IPS DF 4.7 (cell line): ENCODE results near the gene RNF41.
"Not testable (repeated sequence)": the region's sequence is repeated elsewhere in the genome, so short reads cannot be mapped to it uniquely, and the experiment has no call there.

Experiments
- DNase-seq: peaks from one replicate; pipeline ENCODE4 v3.0.0-alpha.2; 2013; ENCODE audit warnings: low spot score; ENCODE audit errors: extremely low read depth

Gene RNF41

DNA sequence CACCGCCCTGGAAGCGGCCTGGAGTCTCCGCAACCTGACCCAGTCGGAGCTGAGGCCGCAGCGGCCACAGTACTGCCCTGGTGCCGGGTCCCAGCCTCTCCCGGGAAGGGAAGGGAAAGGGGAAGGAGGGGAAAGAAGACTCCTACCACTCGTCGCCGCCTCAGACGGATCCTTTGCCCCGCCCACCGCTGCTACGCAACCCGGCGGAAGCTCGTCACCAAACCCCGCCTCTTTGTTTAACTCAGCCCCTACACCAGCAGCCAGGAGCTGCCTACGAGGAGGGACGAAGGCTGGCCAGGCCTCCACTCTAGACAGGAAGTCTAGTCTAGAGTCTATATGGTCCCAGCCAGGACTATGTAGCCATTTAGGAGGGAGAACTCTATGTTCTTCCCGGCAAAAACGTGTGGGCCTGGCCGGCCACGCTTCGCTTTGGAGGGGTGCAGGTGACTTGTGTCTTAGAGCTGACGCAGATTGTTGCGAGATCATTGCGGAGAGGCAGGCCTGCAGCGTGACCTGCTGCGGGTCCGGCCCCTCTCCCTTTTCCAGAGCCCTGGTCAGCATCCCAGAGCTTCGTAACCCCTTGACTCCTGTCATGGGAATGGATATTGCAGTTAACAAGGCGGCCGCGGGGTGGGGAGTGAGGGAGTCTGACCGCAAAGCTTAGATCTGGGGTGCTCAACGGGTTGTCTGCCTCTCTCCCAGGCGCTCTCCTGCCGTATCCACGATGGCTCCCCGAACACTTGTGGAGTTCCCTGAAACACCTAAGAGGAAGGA is at the start of gene RNF41:
Gene RNF41, minus strand, starts transcription at position 166 of the 774 bp plus-strand sequence. CDS start 7,875 bp downstream, outside the sequence.
- peak; percentile 95 for DNase-seq

DNA sequence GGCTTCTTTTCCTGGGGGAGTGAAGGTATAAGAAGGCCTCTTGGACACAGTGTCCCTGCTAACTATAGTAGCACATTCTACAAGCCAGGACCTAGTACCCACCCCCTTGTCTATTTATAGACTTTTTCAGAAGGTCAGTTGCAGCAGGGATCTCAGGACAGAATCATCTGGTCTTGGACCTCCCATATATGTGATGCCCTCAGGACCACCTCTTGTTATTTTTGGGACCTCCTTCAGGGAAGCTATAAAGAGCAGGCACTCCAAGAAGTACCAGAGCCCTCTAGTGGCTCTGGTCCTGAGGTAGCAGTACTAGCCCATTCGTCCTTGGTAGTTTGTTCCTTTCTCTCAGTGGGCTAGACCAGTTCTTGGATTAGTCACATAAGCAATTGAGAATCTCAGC is 49.3 kb upstream of the RNF41 start:
- no peak for DNase-seq

- no peak for DNase-seq
These were observed 45.8 kb upstream of the RNF41 start for GRCh38 chr12:56267443-56268071.

GRCh38 chr12:56266693-56267442 is 45.1 kb upstream of the RNF41 start, which contains the start of gene COQ10A:
Gene COQ10A, plus strand, starts transcription at chr12:56266942. Its CDS starts 177 bp downstream, at chr12:56267119.
- DNase-seq, result peak; percentile 95

DNA sequence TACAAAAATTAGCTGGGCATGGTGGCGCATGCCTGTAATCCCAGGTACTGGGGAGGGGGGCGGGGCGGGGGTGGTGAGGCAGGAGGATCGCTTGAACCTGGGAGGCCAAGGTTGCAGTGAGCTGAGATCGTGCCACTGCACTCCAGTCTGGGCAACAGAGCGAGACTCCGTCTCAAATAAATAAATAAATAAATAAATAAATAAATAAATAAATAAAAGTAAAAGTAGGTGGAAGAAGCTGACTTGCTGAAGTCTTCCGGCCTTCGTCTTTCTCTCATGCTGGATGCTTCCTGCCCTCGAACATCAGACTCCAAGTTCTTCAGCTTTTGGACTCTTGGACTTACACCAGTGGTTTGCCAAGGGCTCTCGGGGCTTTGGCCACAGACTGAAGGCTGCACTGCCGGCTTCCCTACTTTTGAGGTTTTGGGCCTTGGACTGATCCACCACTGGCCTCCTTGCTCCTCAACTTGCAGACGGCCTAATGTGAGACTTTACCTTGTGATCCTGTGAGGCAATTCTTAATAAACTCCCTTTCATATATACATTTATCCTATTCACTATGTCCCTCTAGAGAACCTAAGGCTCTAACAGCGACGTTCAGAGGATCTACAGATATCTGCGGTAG is 44.5 kb upstream of the RNF41 start:
- DNase-seq, result not testable (repeated sequence)

DNA sequence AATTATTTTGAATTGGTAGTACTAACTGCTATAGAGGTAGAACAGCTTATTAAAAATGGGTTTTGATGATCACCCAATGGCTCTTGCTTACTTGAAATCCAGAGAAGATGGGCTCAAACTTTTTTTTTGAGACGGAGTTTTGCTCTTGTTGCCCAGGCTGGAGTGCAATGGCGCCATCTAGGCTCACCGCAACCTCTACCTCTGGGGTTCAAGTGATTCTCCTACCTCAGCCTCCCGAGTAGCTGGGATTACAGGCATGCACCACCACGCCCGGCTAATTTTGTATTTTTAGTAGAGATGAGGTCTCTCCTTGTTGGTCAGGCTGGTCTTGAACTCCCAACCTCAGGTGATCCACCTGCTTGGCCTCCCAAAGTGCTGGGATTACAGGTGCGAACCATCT is 41.2 kb upstream of the RNF41 start:
- DNase-seq, result not testable (repeated sequence)

DNA sequence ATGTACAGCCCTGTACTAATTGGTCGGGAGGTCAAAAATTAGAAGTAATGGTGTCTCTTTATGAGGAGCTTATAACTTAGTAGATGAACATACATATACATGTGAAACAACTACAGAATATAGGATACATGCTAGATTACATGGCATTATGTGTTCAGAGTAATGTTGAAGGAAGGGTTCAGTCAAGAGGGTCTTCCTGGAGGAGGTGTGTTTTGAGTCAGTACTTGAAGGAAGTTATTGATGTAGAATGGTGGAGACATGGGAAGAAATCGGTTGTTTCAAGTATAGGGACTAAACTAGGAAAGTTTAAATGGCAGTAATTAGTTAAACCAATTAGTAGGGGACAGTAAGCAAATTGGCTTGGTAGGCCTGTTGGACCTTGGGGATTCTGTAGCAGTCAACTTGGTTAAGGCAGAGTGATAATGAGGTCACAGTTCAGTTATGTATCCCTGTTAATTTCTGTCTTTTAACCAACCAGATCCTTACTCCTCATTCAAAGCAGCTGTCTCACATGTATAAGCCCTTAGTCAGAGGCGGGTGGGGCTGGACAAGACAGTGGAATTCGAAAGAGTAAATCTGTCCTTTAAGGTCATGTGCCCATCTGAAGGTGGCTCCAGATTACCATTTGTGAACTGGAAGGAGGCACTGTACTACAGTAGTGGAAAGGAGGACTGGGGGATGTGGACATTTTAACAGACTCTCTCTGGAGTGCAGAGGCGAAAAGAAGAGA is 39.9 kb upstream of the RNF41 start:
- DNase-seq, result no peak

DNA sequence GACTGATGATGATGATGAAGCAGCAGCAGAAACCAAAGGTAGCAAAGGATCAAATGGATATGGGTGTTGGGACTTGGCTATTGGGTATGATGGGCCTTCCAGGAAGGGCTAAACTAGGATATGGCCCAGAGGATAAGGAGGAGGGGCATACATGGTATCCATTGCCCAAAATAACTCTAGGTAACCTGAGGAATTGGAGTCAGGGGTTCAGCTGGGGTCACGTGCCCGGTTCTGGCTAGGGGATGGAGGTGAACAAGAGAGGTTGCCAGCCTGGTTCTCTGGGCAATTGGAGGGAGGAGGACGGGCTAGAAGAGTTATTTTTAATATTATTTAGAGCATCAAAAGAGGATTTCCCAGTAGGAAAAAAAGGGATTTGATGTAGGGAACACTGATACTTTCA is 39.2 kb upstream of the RNF41 start:
- no peak for DNase-seq

DNA sequence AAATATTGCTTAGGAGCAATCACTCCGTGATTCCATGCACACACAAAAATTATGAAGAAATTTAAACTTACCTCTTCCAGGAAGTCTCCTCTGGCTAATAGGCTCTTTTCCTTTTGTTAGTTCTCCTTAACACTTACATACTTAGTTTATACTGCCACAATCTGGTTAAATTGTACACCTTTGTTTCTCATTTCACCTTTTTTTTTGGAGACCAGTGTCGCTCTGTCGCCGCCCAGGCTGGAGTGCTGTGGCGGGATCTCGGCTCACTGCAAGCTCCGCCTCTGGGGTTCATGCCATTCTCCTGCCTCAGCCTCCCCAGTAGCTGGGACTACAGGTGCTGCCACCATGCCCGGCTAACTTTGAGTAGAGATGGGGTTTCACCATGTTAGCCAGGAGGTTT is 38.7 kb upstream of the RNF41 start:
- DNase-seq, result no peak

DNA sequence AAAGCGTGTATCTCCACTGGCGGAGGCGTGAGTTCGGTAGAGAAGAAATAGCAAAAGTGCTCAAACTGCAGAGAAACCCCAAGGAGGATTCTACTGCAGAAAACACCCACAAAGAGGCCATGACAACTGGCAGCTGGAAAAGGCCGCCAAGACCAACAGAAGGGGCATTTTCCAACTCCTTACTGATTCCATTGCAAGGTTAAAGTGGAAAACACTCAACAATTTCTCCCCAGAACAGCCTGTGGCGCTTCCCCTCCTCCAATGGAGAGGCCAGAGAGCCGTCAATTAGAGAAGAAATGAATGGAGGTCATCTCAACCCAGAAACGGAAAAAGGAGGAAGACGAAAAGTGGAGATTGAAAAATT is 37.1 kb upstream of the RNF41 start:
- no peak for DNase-seq

DNA sequence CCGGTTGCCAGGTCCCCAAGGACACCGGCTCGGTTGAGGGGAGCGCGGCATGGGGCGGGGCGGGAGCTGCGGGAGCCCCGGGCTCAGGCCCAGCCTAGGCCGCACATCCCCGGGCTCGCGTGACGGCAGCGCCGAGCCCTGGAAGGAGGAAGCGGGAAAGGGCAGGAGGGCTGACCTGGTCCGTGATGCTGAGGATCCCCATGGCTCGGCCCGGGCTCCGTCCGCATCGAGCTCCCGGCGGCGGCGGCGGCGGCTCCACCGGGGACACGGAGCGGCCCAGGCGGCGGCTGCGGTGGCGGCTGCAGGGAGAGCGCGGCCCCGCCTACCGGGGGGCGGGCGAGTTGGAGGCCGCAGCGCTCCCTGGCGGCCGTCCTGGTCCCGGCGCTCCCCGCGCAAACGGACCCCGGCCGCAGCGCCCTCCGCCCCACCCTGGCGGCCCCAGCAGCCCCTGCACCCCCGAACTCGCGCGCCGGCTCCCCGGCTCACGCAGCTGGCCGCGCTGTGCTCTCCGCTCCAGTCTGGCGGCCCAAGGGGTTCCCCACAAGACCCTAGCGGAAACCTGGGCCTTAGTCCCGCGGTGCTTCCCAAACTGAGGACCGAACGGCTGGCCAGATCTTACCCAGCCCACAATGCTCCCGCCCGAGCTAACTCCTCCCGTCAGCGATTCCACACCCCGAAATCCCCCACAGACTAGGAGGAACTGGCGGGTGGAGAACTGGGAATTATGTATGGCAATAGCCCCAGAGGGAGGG is 36.5 kb upstream of the RNF41 start, which contains the start of gene ANKRD52:
Gene ANKRD52, minus strand, starts transcription at position 317 of the 752 bp plus-strand sequence. Its CDS starts 115 bp downstream, at position 202.
- no peak for DNase-seq

DNA sequence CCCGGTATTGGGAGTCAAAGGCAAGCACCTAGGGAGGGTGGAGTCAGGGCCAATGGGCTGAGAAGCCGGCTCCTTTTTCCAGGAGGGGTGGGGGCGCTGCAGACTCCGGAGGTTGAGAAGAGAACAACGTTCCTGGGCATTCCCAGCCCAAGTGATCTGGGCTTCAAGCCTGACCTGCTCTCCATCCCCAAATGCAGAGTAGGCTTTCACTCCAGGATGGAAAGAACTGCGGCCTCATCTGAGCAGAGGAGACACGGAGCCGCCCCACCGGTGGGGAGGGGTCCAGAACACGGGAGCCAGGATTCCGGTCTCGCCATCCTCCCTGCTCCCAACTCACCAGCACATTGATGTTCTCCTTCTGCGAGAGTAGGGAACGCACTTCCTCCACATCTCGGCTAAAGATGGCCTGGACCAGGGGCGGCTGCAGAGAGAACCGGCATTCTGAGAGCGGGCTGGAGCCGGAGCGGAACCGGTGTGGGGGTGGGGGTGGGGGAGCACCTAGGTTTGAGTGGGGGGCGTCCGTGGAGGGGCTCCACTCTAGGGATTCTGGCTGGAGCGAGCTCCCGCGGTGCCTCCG is 35.9 kb upstream of the RNF41 start:
- DNase-seq, result no peak

DNA sequence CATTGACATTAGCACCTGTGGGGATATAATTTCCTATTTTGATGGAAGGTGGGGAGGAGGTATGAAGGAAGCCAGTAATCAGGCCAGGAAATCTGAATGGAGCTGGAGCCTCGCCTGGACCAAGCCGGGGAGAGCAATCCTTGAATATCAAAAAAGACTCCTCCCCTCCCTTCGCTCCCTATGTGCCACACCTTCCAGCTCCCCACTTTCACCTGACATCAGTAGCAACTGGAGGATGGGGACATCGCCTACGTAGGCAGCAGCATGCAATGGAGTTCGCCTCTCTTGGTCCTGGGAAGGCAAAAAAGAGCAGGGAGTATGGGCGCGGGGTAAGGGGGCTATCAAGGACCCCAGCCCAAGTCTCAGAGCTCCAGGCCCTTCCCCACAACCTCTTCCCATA is 35.3 kb upstream of the RNF41 start:
- DNase-seq, result no peak

DNA sequence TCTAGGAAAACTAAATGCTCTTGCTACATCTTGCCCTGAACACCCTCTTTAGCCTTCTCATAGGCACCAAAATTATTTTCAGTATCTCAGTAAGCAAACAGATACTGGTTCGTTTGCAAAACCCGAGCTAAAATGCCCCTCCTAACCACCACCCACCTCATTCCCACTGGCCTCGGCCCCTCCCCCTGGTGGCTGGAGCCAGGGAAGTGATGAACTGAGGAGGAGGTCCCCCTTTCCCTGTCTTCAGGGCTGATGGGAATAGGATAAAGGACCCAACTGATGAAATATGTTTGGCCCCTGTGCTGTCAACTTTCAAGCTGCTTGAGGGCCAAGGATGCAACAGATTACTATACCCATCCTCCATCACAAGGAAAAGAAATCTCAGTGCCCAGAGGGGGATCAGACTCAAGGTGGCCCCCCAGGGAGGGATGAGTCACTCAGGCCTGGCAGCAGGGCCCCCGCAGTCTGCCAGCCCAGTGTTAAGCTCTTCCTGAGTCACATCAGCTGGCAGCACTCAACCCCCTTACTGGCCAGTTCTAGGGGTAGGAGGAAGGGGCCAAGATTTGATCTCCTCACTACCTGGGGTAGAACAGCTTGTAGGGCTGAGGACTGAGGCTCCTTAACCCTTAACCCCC is 34.7 kb upstream of the RNF41 start:
- DNase-seq, result no peak

DNA sequence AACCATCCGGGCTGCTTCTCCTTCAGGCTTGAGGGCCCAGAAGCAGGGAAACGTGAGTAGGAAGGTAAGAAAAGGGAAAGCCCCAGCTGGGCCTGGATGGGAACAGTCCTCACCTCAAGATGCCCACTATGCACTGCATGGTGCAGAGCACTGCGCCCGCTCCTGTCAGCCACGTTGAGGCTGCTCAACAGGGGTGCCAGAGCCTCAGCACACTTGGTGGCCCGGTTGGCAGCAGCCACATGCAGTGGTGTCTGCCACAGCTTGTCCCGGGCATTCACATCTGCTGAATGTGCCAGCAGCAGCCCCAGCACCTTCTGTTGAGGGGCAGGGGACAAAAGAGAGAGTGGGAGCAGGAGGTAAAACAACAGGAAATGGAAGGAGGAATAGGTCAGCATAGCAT is 33.9 kb upstream of the RNF41 start:
- no peak for DNase-seq

DNA sequence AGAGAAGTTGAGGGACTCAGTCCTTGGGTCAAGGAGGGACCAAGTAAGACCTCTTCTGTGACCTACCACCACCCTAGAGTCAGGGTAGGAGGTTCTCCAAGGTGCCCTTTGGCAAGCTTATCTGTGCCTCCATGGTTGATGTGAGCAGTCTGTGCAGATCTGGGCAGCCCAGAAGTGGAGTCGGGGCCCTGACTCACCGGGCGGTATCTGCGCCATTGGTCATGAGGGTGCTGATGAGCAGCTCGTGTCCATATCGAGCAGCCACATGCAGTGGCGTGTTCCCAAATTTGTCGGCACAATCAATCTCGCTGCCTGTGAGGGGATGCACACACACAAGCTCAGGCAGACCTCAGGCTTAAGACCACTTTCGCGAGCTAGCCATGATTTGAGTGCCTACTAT is 31.4 kb upstream of the RNF41 start:
- DNase-seq, result no peak

GRCh38 chr12:56252649-56253048 is 30.9 kb upstream of the RNF41 start:
- DNase-seq, result no peak

DNA sequence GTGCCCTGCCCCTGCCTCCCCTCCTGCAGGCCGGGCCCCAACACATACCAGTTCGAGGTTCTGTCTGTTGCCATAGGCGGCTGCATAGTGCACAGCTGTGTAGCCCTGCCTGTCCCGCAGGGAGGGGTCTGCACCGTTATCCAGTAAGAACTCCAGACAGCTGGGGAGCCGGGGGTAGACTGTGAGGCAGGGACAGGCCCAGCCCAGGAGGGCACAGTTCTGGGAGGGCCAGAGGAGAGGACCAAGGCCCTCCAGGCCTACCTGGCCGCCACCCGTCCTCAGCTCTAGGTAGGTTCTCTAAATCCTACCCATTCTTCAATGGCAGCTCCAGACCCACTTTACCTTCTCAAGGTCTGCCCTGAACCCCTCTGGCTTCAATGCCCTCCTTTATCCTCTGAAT is 27.0 kb upstream of the RNF41 start:
- DNase-seq, result no peak

DNA sequence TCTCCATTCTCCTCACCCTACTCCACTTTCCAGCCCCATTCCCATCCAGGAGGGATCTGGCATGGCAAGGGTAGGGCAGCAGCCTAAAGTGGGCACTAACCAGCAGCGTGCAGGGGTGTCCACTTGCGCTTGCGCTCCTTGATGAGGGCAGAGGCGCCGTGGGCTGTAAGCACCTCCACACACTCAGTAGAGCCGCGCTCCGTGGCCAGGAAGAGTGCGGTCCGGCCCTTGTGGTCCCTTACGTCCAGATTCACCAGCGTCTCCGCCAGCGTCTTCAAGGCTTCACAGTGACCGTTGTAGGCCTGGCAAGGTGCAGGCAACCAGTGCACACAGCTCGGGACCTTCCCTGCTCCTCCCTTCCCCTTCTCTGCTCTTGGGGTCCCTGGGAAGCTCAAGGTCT is 26.2 kb upstream of the RNF41 start:
- no peak for DNase-seq
